D341Med (cell line): ENCODE results near the gene TJAP1.
"Not testable (repeated sequence)": the region's sequence is repeated elsewhere in the genome, so short reads cannot be mapped to it uniquely, and the experiment has no call there.

ENCODE experiments used
- DNase-seq: peaks from one replicate; pipeline ENCODE4 v3.0.0; 2012; ENCODE audit warnings: low spot score

Gene TJAP1

GRCh38 chr6:43454290-43454695, 23.1 kb upstream of the TJAP1 start:
- DNase-seq = peak; percentile 86

DNA sequence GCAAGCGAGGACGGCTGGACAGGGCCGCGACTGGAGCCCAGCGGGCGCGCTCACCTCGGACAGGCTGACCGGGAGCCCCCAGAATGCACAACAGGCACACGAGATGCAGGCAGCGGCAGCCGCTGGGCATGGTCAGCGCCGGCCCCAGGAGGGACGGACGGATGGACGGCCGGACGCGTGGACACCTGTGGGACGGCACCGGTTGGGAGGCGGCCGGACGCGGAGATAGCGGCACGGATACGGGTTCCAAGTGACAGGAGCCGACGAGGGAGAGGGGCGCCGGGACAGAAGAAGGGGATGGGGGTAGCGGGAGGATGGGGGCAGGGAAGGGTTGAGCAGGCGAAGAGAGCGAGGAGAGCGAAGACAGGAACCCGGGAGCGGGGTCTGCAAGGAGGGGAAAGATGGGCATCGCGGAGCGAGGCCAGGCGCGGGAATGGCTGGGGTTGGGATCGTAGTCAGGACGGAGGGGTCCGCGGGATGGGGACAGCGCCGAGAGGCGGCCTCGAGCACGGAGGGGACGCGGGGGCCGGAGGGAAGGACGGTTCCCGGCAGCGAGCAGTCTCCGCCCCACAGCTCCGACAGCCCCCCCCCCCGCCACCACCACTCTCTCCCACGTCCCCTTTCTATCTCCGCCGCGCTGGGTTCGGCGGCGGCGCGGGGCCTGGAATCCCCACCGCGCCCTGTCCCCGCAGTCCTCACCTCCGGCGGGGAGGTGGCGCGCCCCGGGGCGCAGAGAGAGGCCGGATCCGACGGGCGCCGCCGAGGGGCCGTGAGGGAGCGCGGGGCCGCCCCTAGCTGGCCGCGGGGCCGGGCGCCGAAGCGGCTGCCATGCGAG, 22.5 kb upstream of the TJAP1 start:
- DNase-seq = no peak

GRCh38 chr6:43455531-43456428, 21.6 kb upstream of the TJAP1 start, which contains the start of gene DLK2:
DLK2 (minus strand) TSS chr6:43455548; CDS start chr6:43454825, 723 bp downstream.
- DNase-seq = peak; percentile 81

GRCh38 chr6:43457643-43458042, 19.7 kb upstream of the TJAP1 start:
- no peak for DNase-seq

- not testable (repeated sequence) for DNase-seq
Observed at GRCh38 chr6:43458154-43458553, 19.2 kb upstream of the TJAP1 start.

GRCh38 chr6:43459535-43459934, 17.8 kb upstream of the TJAP1 start:
- no peak for DNase-seq

DNA sequence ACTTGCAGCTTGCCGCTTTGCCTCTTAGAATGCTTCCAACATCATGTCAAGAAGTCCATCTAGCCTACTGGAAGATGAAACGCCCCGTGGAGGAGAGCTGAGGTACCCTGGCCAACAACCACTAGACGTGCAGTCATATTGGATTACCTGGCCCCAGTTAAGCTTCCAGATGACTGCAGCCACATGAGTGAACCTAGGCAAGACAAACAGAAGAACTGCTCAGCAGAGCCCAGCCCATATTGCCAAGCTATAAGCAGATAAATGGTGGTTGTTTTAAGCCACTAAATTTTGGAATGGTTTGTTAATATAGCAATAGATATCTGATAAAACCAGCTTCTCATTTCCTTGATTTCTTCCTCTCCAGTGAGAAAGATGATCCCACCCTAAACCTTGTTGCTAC, 17.3 kb upstream of the TJAP1 start:
- DNase-seq = no peak

DNA sequence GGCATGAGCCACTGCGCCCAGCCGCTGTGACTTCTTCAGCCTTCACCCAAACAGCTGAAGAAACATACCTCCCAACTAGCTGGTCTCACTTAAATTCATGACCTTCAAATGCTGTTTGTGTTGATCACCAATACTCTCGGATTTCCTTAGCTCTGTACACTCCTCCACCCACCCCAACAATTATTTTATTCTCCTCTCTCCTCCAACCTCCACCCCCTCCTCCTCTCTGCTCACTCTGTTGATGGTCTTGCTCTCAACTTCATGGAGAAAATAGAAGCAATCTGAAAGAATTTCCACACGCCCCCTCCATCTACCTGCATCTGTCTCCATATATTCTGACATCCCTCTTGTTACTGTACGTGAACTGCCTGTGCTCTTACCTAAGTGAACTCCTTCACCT, 15.4 kb upstream of the TJAP1 start:
- no peak for DNase-seq

- no peak for DNase-seq
Observed at GRCh38 chr6:43464337-43464736, 13.0 kb upstream of the TJAP1 start.

- DNase-seq = no peak
Observed at GRCh38 chr6:43465948-43466347, 11.4 kb upstream of the TJAP1 start.

DNA sequence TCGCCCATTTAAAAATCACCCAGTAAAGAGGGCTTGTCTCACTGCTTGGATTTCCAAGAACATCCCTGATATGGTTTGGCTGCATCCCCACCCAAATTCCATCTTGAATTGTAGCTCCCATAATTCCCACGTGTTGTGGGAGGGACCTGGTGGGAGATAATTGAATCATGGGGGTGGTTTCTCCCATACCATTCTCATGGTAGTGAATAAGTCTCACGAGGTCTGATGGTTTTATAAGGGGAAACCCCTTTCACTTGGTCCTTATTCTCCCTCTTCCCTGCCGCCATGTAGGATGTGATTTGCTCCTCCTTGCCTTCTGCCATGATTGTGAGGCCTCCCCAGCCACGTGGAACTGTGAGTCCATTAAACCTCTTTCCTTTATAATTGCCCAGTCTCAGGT, 10.1 kb upstream of the TJAP1 start:
- not testable (repeated sequence) for DNase-seq

- no peak for DNase-seq
Observed at GRCh38 chr6:43467752-43468151, 9.6 kb upstream of the TJAP1 start.

DNA sequence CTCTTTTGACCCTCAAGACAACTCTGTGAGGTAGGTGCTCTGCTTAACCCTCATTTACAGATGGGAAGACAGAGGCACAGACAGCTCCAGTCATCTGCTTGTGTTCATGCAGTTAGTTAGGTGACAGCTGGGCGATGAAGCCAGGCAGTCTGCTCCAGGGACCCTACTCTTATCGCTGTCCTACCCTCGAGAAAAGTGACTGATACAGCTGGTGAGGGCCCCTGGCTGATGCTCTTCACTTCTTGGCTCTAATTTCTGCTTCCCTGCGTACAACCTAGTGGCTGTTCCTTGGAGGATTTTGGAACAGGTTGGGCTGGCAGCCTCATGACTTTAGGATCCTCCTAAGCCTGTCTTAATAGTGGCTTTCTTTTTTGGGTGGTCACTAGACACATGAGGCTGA, 9.1 kb upstream of the TJAP1 start:
- no peak for DNase-seq

DNA sequence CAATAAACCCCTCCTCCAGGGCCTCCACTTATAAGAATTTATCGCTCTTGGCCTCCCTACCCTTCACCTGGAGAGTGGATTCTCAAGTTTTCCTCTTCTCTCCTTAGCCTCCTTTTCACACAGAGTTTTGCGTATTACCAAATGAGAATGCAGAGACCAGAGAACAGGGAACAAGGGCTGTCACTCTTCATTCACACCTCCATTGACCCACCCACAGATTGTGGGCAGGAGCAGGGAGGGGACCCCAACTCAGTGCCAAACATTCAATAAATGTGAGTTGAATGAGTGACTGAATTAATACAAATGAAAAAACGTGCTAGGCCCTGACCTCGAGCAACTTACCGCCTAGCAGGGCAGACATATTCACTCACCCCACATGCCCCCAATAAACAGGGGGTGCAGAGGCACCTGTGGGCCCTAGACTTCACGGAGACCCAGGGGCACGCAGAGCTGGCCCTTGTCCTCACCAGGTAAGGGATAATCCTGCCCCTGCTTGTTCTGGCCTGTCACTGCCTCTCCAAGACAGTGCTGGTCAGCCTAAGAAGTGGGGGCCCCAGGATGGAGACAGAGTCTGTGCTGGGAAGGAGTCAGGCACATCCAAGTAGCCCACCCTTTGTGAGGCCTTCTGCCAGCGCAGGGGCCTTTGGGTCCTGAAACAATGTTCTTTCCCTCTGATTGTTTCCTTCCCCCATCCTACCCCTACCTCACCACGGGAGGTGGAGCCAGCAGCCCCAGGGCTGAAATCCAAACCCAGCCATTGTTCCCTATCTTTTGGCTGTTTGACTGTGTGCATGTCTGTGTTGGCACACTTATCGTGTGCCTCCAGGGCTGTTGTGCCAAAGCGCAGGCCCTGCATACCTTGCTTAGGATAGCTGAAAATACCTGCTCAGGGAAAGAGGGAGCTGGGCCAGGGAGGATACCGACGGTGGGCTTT, 8.4 kb upstream of the TJAP1 start:
- DNase-seq = no peak

DNA sequence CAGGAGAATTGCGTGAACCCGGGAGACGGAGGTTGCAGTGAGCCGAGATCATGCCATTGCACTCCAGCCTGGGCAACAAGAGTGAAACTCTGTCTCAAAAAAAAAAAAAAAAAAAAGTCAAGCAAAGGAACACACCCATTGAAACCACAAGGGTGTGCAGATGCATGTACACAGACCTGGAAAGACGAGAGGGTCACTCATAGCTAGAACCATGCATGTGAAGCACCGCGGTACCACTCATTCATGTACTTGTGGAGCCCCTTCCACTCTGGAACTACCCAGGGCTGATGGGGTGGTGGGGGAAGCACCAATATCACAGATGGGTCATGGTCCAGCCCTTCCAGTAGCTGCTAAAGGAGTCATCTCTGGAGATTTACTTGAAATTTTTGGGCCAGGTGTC, 7.4 kb upstream of the TJAP1 start:
- no peak for DNase-seq

DNA sequence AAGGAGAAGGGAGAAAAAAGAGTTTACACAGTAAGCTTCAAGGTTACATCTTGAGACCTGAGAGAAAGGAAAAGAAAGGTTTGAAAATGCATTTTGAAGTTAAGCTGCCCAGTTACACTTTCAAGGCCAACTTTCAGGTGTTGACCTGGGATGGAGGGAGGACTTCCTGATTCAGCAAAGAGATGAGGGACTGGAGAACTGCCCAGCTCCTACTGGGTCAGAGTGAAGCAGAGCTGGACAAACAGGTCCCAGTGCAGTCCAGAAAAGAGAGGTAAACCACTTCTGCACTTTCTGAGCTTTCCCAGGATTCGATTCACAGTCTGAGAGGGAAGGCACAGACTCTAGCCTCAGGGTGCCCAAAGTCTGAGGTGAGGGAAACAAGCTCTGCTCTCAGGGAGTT, 6.0 kb upstream of the TJAP1 start:
- DNase-seq = no peak

DNA sequence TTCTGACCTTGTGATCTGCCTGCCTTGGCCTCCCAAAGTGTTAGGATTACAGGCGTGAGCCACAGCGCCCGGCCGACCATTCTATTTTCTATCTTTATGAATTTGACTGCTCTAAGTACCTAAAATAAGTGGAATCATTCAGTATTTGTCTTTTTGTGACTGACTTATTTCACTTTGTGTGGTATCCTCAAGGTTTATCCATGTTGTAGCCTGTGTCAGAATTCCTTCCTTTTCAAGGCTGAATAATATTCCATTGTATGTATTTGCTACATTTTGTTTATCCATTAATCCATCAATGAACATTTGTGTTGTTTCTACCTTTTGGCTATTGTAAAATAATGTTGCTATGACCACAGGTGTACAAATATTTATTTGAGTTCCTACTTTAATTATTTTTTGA, 4.9 kb upstream of the TJAP1 start:
- no peak for DNase-seq

DNA sequence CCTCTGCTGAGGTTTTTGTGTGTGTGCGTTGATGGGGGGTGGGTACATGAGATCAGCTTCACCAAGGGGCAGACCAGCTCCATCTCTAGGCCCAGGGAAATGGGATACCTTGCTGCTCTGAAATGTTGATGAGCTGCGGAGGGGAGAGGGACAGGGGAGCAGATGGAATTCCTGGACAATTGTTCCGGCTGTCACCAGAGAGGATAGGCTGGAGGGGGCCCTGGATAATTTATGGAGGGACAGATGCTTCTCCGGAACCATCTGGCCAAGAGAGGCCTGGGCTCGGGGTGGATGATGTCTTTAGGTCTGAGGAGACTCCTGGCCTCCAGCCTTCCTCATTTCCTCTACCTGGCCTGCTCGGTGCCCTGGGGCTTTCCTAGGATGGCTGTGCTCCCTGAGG, 1.9 kb upstream of the TJAP1 start:
- DNase-seq = no peak

DNA sequence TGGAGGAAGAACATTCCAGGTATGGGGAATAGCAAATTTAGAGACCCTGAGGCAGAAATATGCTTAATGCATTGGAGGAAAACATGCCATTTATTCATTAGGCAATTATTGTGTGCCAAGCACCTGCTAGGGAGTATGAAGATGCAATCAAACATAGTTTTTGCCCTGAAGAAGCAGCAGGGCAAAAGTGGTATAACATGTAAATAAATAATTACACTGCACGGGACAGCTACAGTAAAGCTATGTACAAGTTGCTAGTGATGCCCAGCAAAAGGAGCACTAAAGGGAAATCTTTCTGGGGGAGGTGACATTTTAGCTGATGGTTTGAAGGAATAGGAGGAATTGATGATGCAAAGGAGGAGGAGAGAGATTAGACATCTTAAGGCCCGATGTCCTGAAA, 624 bp upstream of the TJAP1 start:
- no peak for DNase-seq

DNA sequence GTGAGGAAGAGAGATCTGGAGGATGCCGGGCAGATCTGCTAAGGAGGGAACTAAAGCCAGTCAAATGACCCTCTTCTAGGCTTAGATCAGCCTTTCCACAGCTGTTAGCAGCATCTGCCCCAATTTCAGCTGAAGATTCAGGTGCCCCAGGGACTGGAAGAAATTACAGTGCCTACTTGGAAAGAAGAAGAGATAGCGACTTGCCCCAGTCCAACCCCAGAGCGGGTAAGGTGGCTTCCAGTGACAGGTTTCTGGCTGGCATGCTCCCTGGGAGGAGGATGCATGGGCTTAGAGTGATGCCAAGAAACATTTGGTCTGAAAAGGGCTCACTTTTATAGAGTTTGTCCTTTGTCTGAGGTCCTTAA, 620 bp downstream of the TJAP1 start:
- no peak for DNase-seq

DNA sequence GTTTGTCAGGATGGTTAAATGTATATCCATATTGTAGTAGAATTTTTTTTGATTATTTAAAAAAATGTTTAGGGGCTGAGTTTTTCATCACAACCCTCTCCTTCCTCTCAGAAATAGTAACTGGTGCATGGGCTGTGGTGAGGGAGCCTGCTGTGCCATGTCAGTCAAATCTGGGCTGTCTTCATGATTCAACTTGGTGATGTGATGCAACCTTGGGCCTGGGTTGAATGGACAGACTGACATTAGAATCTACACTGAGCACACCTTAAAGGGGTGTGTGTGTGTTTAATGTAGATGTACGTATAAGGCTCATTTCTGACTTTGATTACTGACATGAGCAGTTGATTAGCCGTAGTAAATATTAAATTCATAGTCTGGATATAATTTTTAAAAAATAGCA, 3.7 kb downstream of the TJAP1 start:
- no peak for DNase-seq

DNA sequence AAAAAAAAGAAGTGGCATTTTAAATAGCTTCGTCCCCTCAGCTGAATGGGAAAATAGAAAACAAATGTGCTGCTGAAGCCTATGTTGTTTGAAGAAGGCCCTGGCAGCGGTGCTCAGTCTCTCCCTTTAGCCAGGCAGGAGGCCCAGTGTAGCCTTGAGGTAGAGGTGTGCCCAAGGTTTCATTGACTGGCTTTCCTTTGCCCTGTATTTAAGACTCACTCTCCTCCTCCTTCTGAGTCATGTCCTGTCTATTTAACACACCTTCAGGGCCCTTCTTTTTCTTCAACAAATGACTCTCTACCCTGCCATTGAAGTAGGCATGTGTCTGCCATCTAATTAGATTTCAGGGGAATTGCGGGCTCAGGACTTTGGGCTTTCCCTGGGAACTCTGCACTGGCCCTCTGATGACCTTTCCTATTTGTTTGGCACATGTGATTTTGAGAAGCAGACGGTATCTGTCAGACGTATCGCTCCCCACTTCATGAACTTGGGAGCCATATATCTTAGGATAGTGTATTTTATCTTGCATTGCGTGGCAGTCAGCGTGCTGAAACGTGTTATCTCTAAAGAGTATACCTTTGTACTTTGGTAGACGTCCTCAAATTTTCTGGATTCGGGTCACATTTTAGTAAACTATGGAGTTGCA, 4.3 kb downstream of the TJAP1 start:
- DNase-seq = no peak
